IMR-90 (cell line): ENCODE results near the gene RPS6KL1. TPM values are rescaled to one million over a fixed set of nuclear protein-coding genes. Genes with fewer than 3 reads are reported as not detected.

Source experiments
- ATAC-seq: fragments of 200-7000 bp; cut with Tn5 transposase; 2 replicates; pipeline ENCODE4 v1.9.1; 2020; ENCODE audit warnings: low read depth, mild to moderate bottlenecking, moderate library complexity
- BruUV-seq: library from RNA; stranded (reverse); fragments of 400-500 nt; replicated peaks from 2 replicates; lab custom pipeline; 2021; lab: Mats Ljungman, UMichigan
- CTCF ChIA-PET: fragments of 300-600 bp; formaldehyde crosslinking; extraction: SDS; loops from one replicate; lab custom pipeline; 2021; ENCODE audit warnings: antibody characterized with exemption; lab: Yijun Ruan, JAX
- POLR2A ChIA-PET: fragments of 300-600 bp; sonication (Branson Sonifier 250); formaldehyde crosslinking; loops from one replicate; lab custom pipeline; 2022; ENCODE audit warnings: antibody characterized with exemption; ENCODE audit not compliant: unreplicated experiment; lab: Charles Lee
- DNase-seq: peaks from one replicate; pipeline ENCODE4 v3.0.0; 2013
- H2AFZ ChIP-seq: replicated peaks from 2 replicates; pipeline ENCODE3; 2013; ENCODE audit warnings: low read length, mild to moderate bottlenecking; ENCODE audit not compliant: poor library complexity
- H2AK5ac ChIP-seq: 2 replicates; pipeline ENCODE4 v1.6.1; 2013; ENCODE audit warnings: low read depth, low read length, inconsistent platforms
- H2AK9ac ChIP-seq: replicated peaks from 2 replicates; pipeline ENCODE3; 2013; ENCODE audit warnings: mild to moderate bottlenecking, low read depth, low read length, moderate library complexity; ENCODE audit not compliant: poor library complexity
- H2BK120ac ChIP-seq: 2 replicates; pipeline ENCODE4 v1.6.1; 2013; ENCODE audit warnings: low read depth, low read length, inconsistent platforms
- H2BK15ac ChIP-seq: 3 replicates; pipeline ENCODE4 v1.6.1; 2013; ENCODE audit warnings: low read depth, low read length, inconsistent platforms
- H2BK20ac ChIP-seq: 2 replicates; pipeline ENCODE4 v1.6.1; 2013; ENCODE audit warnings: low read depth, mild to moderate bottlenecking, inconsistent platforms, low read length, moderate library complexity
- H2BK5ac ChIP-seq: 2 replicates; pipeline ENCODE4 v1.6.1; 2013; ENCODE audit warnings: mild to moderate bottlenecking, low read depth, low read length, inconsistent platforms; ENCODE audit not compliant: poor library complexity, severe bottlenecking
- H3K14ac ChIP-seq: replicated peaks from 2 replicates; pipeline ENCODE4 v1.6.1; 2013; ENCODE audit warnings: low read depth, low read length, inconsistent platforms
- H3K18ac ChIP-seq: 2 replicates; pipeline ENCODE4 v1.6.1; 2013; ENCODE audit warnings: low read depth, low read length, control low read depth
- H3K23ac ChIP-seq: 2 replicates; pipeline ENCODE4 v1.6.1; 2013; ENCODE audit warnings: low read depth, low read length, inconsistent platforms
- H3K27ac ChIP-seq: 2 replicates; pipeline ENCODE4 v1.5.1; 2013; ENCODE audit warnings: mild to moderate bottlenecking, control low read depth, low read length; ENCODE audit not compliant: insufficient read depth
- H3K27me3 ChIP-seq: 2 replicates; pipeline ENCODE4 v1.6.1; 2013; ENCODE audit warnings: low read length; ENCODE audit not compliant: control insufficient read depth, insufficient read depth
- H3K36me3 ChIP-seq: 2 replicates; pipeline ENCODE4 v1.6.1; 2013; ENCODE audit warnings: low read length, mixed read lengths; ENCODE audit not compliant: control insufficient read depth, insufficient read depth
- H3K4ac ChIP-seq: 2 replicates; pipeline ENCODE4 v1.6.1; 2013; ENCODE audit warnings: low read depth, low read length, inconsistent platforms
- H3K4me1 ChIP-seq: 2 replicates; pipeline ENCODE4 v1.6.1; 2013; ENCODE audit warnings: low read length, mixed read lengths; ENCODE audit not compliant: control insufficient read depth, insufficient read depth
- H3K4me2 ChIP-seq: 2 replicates; pipeline ENCODE4 v1.6.1; 2013; ENCODE audit warnings: low read depth, mild to moderate bottlenecking, control low read depth, low read length, moderate library complexity
- H3K4me3 ChIP-seq: 2 replicates; pipeline ENCODE4 v1.5.1; 2013; ENCODE audit warnings: low read depth, mild to moderate bottlenecking, control low read depth, low read length, moderate library complexity; ENCODE audit not compliant: insufficient read depth
- H3K56ac ChIP-seq: 2 replicates; pipeline ENCODE4 v1.6.1; 2013; ENCODE audit warnings: low read length, inconsistent platforms; ENCODE audit not compliant: insufficient read depth; ENCODE audit errors: extremely low read depth
- H3K79me1 ChIP-seq, 2 experiments: 2 replicates each; pipeline ENCODE4 v1.6.1; 2013; ENCODE audit warnings: low read length in 2 of 2, inconsistent platforms in 1 of 2, low read depth in 1 of 2
- H3K9ac ChIP-seq: 2 replicates; pipeline ENCODE4 v1.6.1; 2013; ENCODE audit warnings: low read depth, low read length, control low read depth
- H3K9me1 ChIP-seq: 2 replicates; pipeline ENCODE4 v1.6.1; 2013; ENCODE audit warnings: low read length, inconsistent platforms; ENCODE audit not compliant: insufficient read depth
- H3K9me3 ChIP-seq: 2 replicates; pipeline ENCODE4 v1.6.1; 2013; ENCODE audit warnings: low read length; ENCODE audit not compliant: control insufficient read depth, insufficient read depth
- H4K20me1 ChIP-seq: 2 replicates; pipeline ENCODE4 v1.6.1; 2013; ENCODE audit warnings: low read length, inconsistent platforms; ENCODE audit not compliant: insufficient read depth
- H4K5ac ChIP-seq: 2 replicates; pipeline ENCODE4 v1.6.1; 2013; ENCODE audit warnings: mild to moderate bottlenecking, low read depth, low read length, control low read depth
- H4K8ac ChIP-seq, 2 experiments: 2 replicates each; pipeline ENCODE4 v1.6.1; 2013; ENCODE audit warnings: low read depth in 2 of 2, low read length in 2 of 2, control low read depth in 1 of 2, inconsistent platforms in 1 of 2
- H4K91ac ChIP-seq: 2 replicates; pipeline ENCODE4 v1.6.1; 2013; ENCODE audit warnings: low read depth, low read length, inconsistent platforms; ENCODE audit not compliant: insufficient read depth
- BHLHE40 ChIP-seq: fragments of 150-350 bp; IDR thresholded peaks from 2 replicates; pipeline ENCODE4 v1.6.1; 2016; ENCODE audit warnings: mild to moderate bottlenecking, low read depth, low read length
- CEBPB ChIP-seq: IDR thresholded peaks from 2 replicates; pipeline ENCODE4 v1.6.1; 2012; ENCODE audit warnings: low read depth, low read length, improper control_type of control experiment
- CHD1 ChIP-seq: IDR thresholded peaks from 2 replicates; pipeline ENCODE4 v1.6.1; 2012; ENCODE audit warnings: low read depth, low read length, improper control_type of control experiment
- MAFK ChIP-seq: IDR thresholded peaks from 2 replicates; pipeline ENCODE4 v1.6.1; 2012; ENCODE audit warnings: low read depth, low read length, improper control_type of control experiment
- MAZ ChIP-seq: IDR thresholded peaks from 2 replicates; pipeline ENCODE4 v1.6.1; 2012; ENCODE audit warnings: low read depth, mild to moderate bottlenecking, low read length, improper control_type of control experiment, moderate library complexity, borderline replicate concordance
- MXI1 ChIP-seq: IDR thresholded peaks from 2 replicates; pipeline ENCODE4 v1.6.1; 2012; ENCODE audit warnings: low read depth, mild to moderate bottlenecking, low read length, moderate library complexity, borderline replicate concordance
- RCOR1 ChIP-seq: IDR thresholded peaks from 2 replicates; pipeline ENCODE4 v1.6.1; 2012; ENCODE audit warnings: mild to moderate bottlenecking, low read length, improper control_type of control experiment; ENCODE audit not compliant: insufficient replicate concordance
- RFX5 ChIP-seq: IDR thresholded peaks from 2 replicates; pipeline ENCODE4 v1.8.0; 2012; ENCODE audit warnings: low read depth, mild to moderate bottlenecking, low read length, moderate library complexity
- USF2 ChIP-seq: fragments of 150-350 bp; IDR thresholded peaks from 2 replicates; pipeline ENCODE4 v1.6.1; 2017; ENCODE audit warnings: mild to moderate bottlenecking, antibody characterized with exemption, low read length, low read depth
- WGBS, 2 experiments: methylation state at CpG; one replicate each; pipeline versions ENCODE4 v1.1.5 to v1.1.7; 2013; ENCODE audit warnings: missing lambda C conversion rate in 2 of 2; ENCODE audit not compliant: insufficient read length in 1 of 2; ENCODE audit errors: extremely low coverage in 2 of 2; 5-methylcytosine and 5-hydroxymethylcytosine counted together
- dilution Hi-C: fragments of 300-500 bp; cut with HindIII; formaldehyde crosslinking; loops from one replicate; pipeline ENCODE4 v1.14.3; 2018; ENCODE audit warnings: low sequenced_read_pairs; ENCODE audit not compliant: unreplicated experiment
- in situ Hi-C: fragments of 300-500 bp; cut with MboI; formaldehyde crosslinking; loops from 3 replicates; pipeline ENCODE4 v1.14.3; 2019; ENCODE audit warnings: low sequenced_read_pairs, inconsistent platforms, mixed read lengths
- intact Hi-C: fragments of 100-400 bp; cut with micrococcal nuclease; formaldehyde crosslinking; loops from 2 replicates; pipeline ENCODE4 v1.10.0; 2022
- polyA plus RNA-seq, 3 experiments: library from polyadenylated mRNA; depleted of rRNA; stranded (reverse); fragments of >200 nt; gene quantifications; 2 replicates each; pipeline ENCODE4 v1.2.3, GENCODE V29; 2012; ENCODE audit warnings: low replicate concordance in 1 of 3
- total RNA-seq: library from RNA; depleted of rRNA; stranded (reverse); fragments of >200 nt; gene quantifications from 2 replicates; pipeline ENCODE4 v1.2.3, GENCODE V29; 2012

Gene RPS6KL1
- total and polyA plus RNA-seq, 2 of the 4 experiments (the other 2 are of a cell fraction), result 0.72 to 1.7 TPM

- Histone ChIP-seq H3K79me1 (no peaks in the 10 kb centered on the region), H3K56ac (no peak overlapping the region), H2AK9ac (peak overlapping the region; percentile 40), H2BK120ac (no peak overlapping the region; the same call in 1 of the 2 replicates), H4K5ac (peak overlapping the region; percentile 54; the same call in 1 of the 2 replicates), H4K20me1 (no peaks in the 10 kb centered on the region), H2AK5ac (peak overlapping the region; percentile 0; the same call in 1 of the 2 replicates), H2AFZ (peak overlapping the region; percentile 77), H3K4me3 (no peak overlapping the region), H3K14ac (0 out of 2 replicates have a peak overlapping the region, but pooled peaks have one; percentile 45), H3K9ac (no peak overlapping the region), H2BK5ac (no peak overlapping the region), H3K27ac (0 out of 2 replicates have a peak overlapping the region, but pooled peaks have one; percentile 7), H3K23ac (no peak overlapping the region), H3K18ac (peak overlapping the region; percentile 16; the same call in 1 of the 2 replicates), H3K4me2 (no peak overlapping the region), H3K9me3 (no peaks in the 10 kb centered on the region), H3K4me1 (peaks cover 19% of the 10 kb centered on the region), H4K91ac (no peak overlapping the region), H2BK15ac (peak overlapping the region; percentile 10; the same call in 1 of the 3 replicates), H2BK20ac (no peak overlapping the region), H3K4ac (peak overlapping the region; percentile 26; the same call in 1 of the 2 replicates), H3K27me3 (no peaks in the 10 kb centered on the region), H3K9me1 (peaks cover 15% of the 10 kb centered on the region), H3K36me3 (no peaks in the 10 kb centered on the region), H4K8ac (peak overlapping the region; percentile 40 to 54; a peak in 2 of 4 replicates)
- in situ Hi-C loops (no loop called here), intact Hi-C loops (no loop called here), dilution Hi-C loops (no loop called here)
- no peak for TF ChIP-seq RCOR1
- TF ChIP-seq CEBPB, result no peak
- no peak for TF ChIP-seq MAFK
- TF ChIP-seq CHD1, result no peak
- TF ChIP-seq BHLHE40, result no peak
- TF ChIP-seq MXI1, result no peak
- no peak for TF ChIP-seq MAZ
- peak; percentile 55; the same call in 1 of the 2 replicates for TF ChIP-seq USF2
- no peak for TF ChIP-seq RFX5
- ChIA-PET POLR2A (interaction anchor here (0.6 kb wide), 1 partner anchor 72 kb away, joined by 3 read pairs; no protein-coding TSS in a partner anchor), CTCF (interaction anchor here (1.5 kb wide), 1 partner anchor 153 kb away, joined by 3 read pairs; no protein-coding TSS in a partner anchor)
- DNase-seq (no peak), ATAC-seq (peak; percentile 60)
- WGBS, 2 experiments, result 20% methylated on average over 9 of the region's 26 CpGs; no CpG with 5 or more reads in 1 of the 2 experiments
- BruUV-seq, result no TSS peak
Measured at GRCh38 chr14:74934476-74935359, 11.7 kb upstream of the RPS6KL1 start.
